Ramos (cell line): ENCODE data around the gene DNM3.

Experiments used
- in situ Hi-C: fragments of 300-500 bp; cut with MboI; formaldehyde crosslinking; loops from one replicate; pipeline ENCODE4 v1.14.3; 2022; ENCODE audit warnings: low sequenced_read_pairs; ENCODE audit not compliant: unreplicated experiment

Gene DNM3

GRCh38 chr1:171963762-171964161, 122.5 kb downstream of the DNM3 start:
- in situ Hi-C loops, result no loop called here

GRCh38 chr1:171965777-171966176, 124.5 kb downstream of the DNM3 start:
- in situ Hi-C loops, result no loop called here

GRCh38 chr1:171966426-171967220, 125.3 kb downstream of the DNM3 start:
- in situ Hi-C loops, result no loop called here

- in situ Hi-C loops, result no loop called here
These were observed 127.9 kb downstream of the DNM3 start for GRCh38 chr1:171969226-171969625.

- in situ Hi-C loops, result no loop called here
These were observed 128.5 kb downstream of the DNM3 start for GRCh38 chr1:171969813-171970212.

GRCh38 chr1:171972846-171973245, 131.5 kb downstream of the DNM3 start:
- in situ Hi-C loops, result no loop called here

- in situ Hi-C loops, result no loop called here
These were observed 132.1 kb downstream of the DNM3 start for GRCh38 chr1:171973421-171973820.

GRCh38 chr1:171981303-171981702, 140.0 kb downstream of the DNM3 start:
- in situ Hi-C loops, result loop anchor here (5.0 kb wide), 1 partner anchor 339 kb away; no protein-coding TSS in a partner anchor

- in situ Hi-C loops, result loop anchor here (5.0 kb wide), 1 partner anchor 341 kb away; no protein-coding TSS in a partner anchor
These were observed 142.3 kb downstream of the DNM3 start for GRCh38 chr1:171983584-171983983.

GRCh38 chr1:171984262-171984661, 143.0 kb downstream of the DNM3 start:
- in situ Hi-C loops, result loop anchor here (5.0 kb wide), 1 partner anchor 342 kb away; no protein-coding TSS in a partner anchor

GRCh38 chr1:171984850-171985485, 143.7 kb downstream of the DNM3 start:
- in situ Hi-C loops, result loop anchor here (5.0 kb wide), 1 partner anchor 343 kb away; no protein-coding TSS in a partner anchor

- in situ Hi-C loops, result no loop called here
These were observed 144.3 kb downstream of the DNM3 start for GRCh38 chr1:171985639-171986038.

GRCh38 chr1:171988243-171988885, 147.1 kb downstream of the DNM3 start:
- in situ Hi-C loops, result no loop called here

GRCh38 chr1:171990371-171990770, 149.1 kb downstream of the DNM3 start:
- in situ Hi-C loops, result no loop called here

- in situ Hi-C loops, result no loop called here
These were observed 153.0 kb downstream of the DNM3 start for GRCh38 chr1:171994293-171994692.

GRCh38 chr1:171995573-171995972, 154.3 kb downstream of the DNM3 start:
- in situ Hi-C loops, result no loop called here

GRCh38 chr1:171997936-171998335, 156.6 kb downstream of the DNM3 start:
- in situ Hi-C loops, result no loop called here

GRCh38 chr1:171998711-171999110, 157.4 kb downstream of the DNM3 start:
- in situ Hi-C loops, result no loop called here

GRCh38 chr1:171999756-172000155, 158.5 kb downstream of the DNM3 start:
- in situ Hi-C loops, result loop anchor here (25.0 kb wide), 1 partner anchor 413 kb away; the partner anchor contains the start of gene C1orf105

GRCh38 chr1:172001288-172001687, 160.0 kb downstream of the DNM3 start:
- in situ Hi-C loops, result loop anchor here (25.0 kb wide), 1 partner anchor 411 kb away; the partner anchor contains the start of gene C1orf105
